Astrocyte (in vitro differentiated cells and primary cell): ENCODE data around the gene RANGAP1. TPM values are rescaled to one million over a fixed set of nuclear protein-coding genes. Genes with fewer than 3 reads are reported as not detected.

Experiments
- DNase-seq: peaks from one replicate; pipeline ENCODE4 v3.0.0-alpha.2; 2010; ENCODE audit warnings: low read depth
- FAIRE-seq: peaks from 2 replicates; lab custom pipeline; 2011; peaks lifted over from hg19 to GRCh38; lab: Jason Lieb, UNC
- H2AFZ ChIP-seq: 2 replicates; pipeline ENCODE4 v1.6.0; 2012; ENCODE audit warnings: low read depth, low read length, inconsistent platforms
- H3K27ac ChIP-seq: 2 replicates; pipeline ENCODE4 v1.5.1; 2011; ENCODE audit warnings: low read depth, low read length, inconsistent platforms
- H3K27me3 ChIP-seq: 2 replicates; pipeline ENCODE4 v1.6.0; 2011; ENCODE audit warnings: low read length, inconsistent platforms; ENCODE audit not compliant: insufficient read depth
- H3K36me3 ChIP-seq: 2 replicates; pipeline ENCODE4 v1.5.1; 2011; ENCODE audit warnings: low read length, inconsistent platforms; ENCODE audit not compliant: insufficient read depth
- H3K4me1 ChIP-seq: 2 replicates; pipeline ENCODE4 v1.5.1; 2011; ENCODE audit warnings: low read length, inconsistent platforms; ENCODE audit not compliant: insufficient read depth
- H3K4me2 ChIP-seq: 2 replicates; pipeline ENCODE4 v1.6.0; 2012; ENCODE audit warnings: low read length, inconsistent platforms
- H3K4me3 ChIP-seq: 2 replicates; pipeline ENCODE4 v1.5.1; 2011; ENCODE audit warnings: low read depth, mild to moderate bottlenecking, low read length, inconsistent platforms; ENCODE audit not compliant: insufficient read depth
- H3K79me2 ChIP-seq: 2 replicates; pipeline ENCODE4 v1.6.0; 2012; ENCODE audit warnings: mild to moderate bottlenecking, low read length, inconsistent platforms; ENCODE audit not compliant: insufficient read depth
- H3K9ac ChIP-seq: 2 replicates; pipeline ENCODE4 v1.6.0; 2012; ENCODE audit warnings: mild to moderate bottlenecking, low read length, inconsistent platforms
- H3K9me3 ChIP-seq: 2 replicates; pipeline ENCODE4 v1.5.1; 2012; ENCODE audit warnings: low read depth, mild to moderate bottlenecking, low read length, inconsistent platforms; ENCODE audit not compliant: insufficient read depth
- H4K20me1 ChIP-seq: 2 replicates; pipeline ENCODE4 v1.6.0; 2012; ENCODE audit warnings: low read length, inconsistent platforms; ENCODE audit not compliant: insufficient read depth
- H3K27ac Mint-ChIP-seq: one replicate; pipeline ENCODE4 v1.8.0; 2021; ENCODE audit warnings: mild to moderate bottlenecking, mixed read lengths; ENCODE audit not compliant: unreplicated experiment
- H3K27me3 Mint-ChIP-seq: one replicate; pipeline ENCODE4 v1.8.0; 2021; ENCODE audit warnings: low read depth, mixed read lengths; ENCODE audit not compliant: unreplicated experiment
- H3K36me3 Mint-ChIP-seq: one replicate; pipeline ENCODE4 v1.8.0; 2021; ENCODE audit warnings: low read depth, mixed read lengths; ENCODE audit not compliant: unreplicated experiment
- H3K4me1 Mint-ChIP-seq: one replicate; pipeline ENCODE4 v1.8.0; 2021; ENCODE audit warnings: low read depth, mixed read lengths; ENCODE audit not compliant: unreplicated experiment
- H3K4me3 Mint-ChIP-seq: one replicate; pipeline ENCODE4 v1.8.0; 2021; ENCODE audit warnings: mild to moderate bottlenecking, moderate library complexity, mixed read lengths; ENCODE audit not compliant: unreplicated experiment
- H3K9me3 Mint-ChIP-seq: one replicate; pipeline ENCODE4 v1.8.0; 2021; ENCODE audit warnings: mild to moderate bottlenecking, mixed read lengths; ENCODE audit not compliant: unreplicated experiment
- CTCF ChIP-seq: IDR thresholded peaks from 2 replicates; pipeline ENCODE4 v1.5.1; 2011; ENCODE audit warnings: low read depth, mild to moderate bottlenecking, inconsistent platforms, low read length, moderate library complexity; ENCODE audit not compliant: insufficient read depth
- EZH2 ChIP-seq: IDR thresholded peaks from 2 replicates; pipeline ENCODE4 v1.6.1; 2012; ENCODE audit warnings: mild to moderate bottlenecking, low read length, inconsistent platforms; ENCODE audit not compliant: insufficient read depth
- total RNA-seq: library from RNA; stranded (reverse); gene quantifications from 2 replicates; pipeline ENCODE4 v1.2.1, GENCODE V29; 2021

The RANGAP1 gene
- total RNA-seq, 1 donor from 2014 or later: 77.8 TPM

GRCh38 chr22:41257696-41258095 lies 28.3 kb downstream of the RANGAP1 start:
- H3K9ac ChIP-seq: no peak overlapping the region
- H2AFZ ChIP-seq: no peak overlapping the region
- H3K4me3 ChIP-seq: no peak overlapping the region
- H3K27ac ChIP-seq: no peak overlapping the region
- Mint-ChIP-seq H3K27ac (peak overlapping the region; percentile 41), H3K4me3 (no peak overlapping the region), H3K27me3 (no peaks in the 10 kb centered on the region), H3K9me3 (no peaks in the 10 kb centered on the region), H3K4me1 (peaks cover 4% of the 10 kb centered on the region), H3K36me3 (peaks cover 21% of the 10 kb centered on the region)
- H3K4me1 ChIP-seq: peaks cover 10% of the 10 kb centered on the region
- DNase-seq (no peak), FAIRE-seq (no peak)
- no peaks in the 10 kb centered on the region for H3K27me3 ChIP-seq
- TF ChIP-seq EZH2 (no peak), CTCF (no peak)
- H3K9me3 ChIP-seq: no peaks in the 10 kb centered on the region
- H4K20me1 ChIP-seq: peaks cover 32% of the 10 kb centered on the region
- peaks cover 59% of the 10 kb centered on the region for H3K36me3 ChIP-seq
- H3K79me2 ChIP-seq: peaks cover 14% of the 10 kb centered on the region
- H3K4me2 ChIP-seq: no peak overlapping the region

- no peaks in the 10 kb centered on the region for H3K9me3 ChIP-seq
- peaks cover 10% of the 10 kb centered on the region for H3K4me1 ChIP-seq
- Mint-ChIP-seq H3K27me3 (no peaks in the 10 kb centered on the region), H3K4me1 (peaks cover 4% of the 10 kb centered on the region), H3K36me3 (peaks cover 16% of the 10 kb centered on the region), H3K4me3 (no peak overlapping the region), H3K27ac (peak overlapping the region; percentile 41), H3K9me3 (no peaks in the 10 kb centered on the region)
- H2AFZ ChIP-seq: no peak overlapping the region
- peaks cover 26% of the 10 kb centered on the region for H4K20me1 ChIP-seq
- FAIRE-seq (no peak), DNase-seq (peak; percentile 35)
- no peak overlapping the region for H3K4me3 ChIP-seq
- H3K27ac ChIP-seq: peak overlapping the region; percentile 38
- no peak overlapping the region for H3K4me2 ChIP-seq
- H3K36me3 ChIP-seq: peaks cover 55% of the 10 kb centered on the region
- H3K27me3 ChIP-seq: no peaks in the 10 kb centered on the region
- peaks cover 8% of the 10 kb centered on the region for H3K79me2 ChIP-seq
- H3K9ac ChIP-seq: peak overlapping the region; percentile 23
- TF ChIP-seq CTCF (no peak), EZH2 (no peak)
Measured at GRCh38 chr22:41256254-41257253, 29.4 kb downstream of the RANGAP1 start.

- Histone ChIP-seq H4K20me1 (peaks cover 23% of the 10 kb centered on the region), H3K4me1 (peaks cover 10% of the 10 kb centered on the region), H3K4me3 (no peak overlapping the region), H3K79me2 (peaks cover 2% of the 10 kb centered on the region), H3K36me3 (peaks cover 56% of the 10 kb centered on the region), H3K27me3 (no peaks in the 10 kb centered on the region), H3K9ac (no peak overlapping the region), H3K9me3 (no peaks in the 10 kb centered on the region), H3K27ac (no peak overlapping the region), H2AFZ (no peak overlapping the region), H3K4me2 (no peak overlapping the region)
- Mint-ChIP-seq H3K27me3 (no peaks in the 10 kb centered on the region), H3K9me3 (no peaks in the 10 kb centered on the region), H3K4me3 (no peak overlapping the region), H3K27ac (peak overlapping the region; percentile 41), H3K36me3 (peaks cover 18% of the 10 kb centered on the region), H3K4me1 (peaks cover 4% of the 10 kb centered on the region)
- DNase-seq (no peak), FAIRE-seq (no peak)
- TF ChIP-seq CTCF: no peak
Measured at GRCh38 chr22:41254230-41254629, 31.8 kb downstream of the RANGAP1 start.
